HepG2 (cell line): ENCODE data around the gene MBD3. TPM values are rescaled to one million over a fixed set of nuclear protein-coding genes. Genes with fewer than 3 reads are reported as not detected.

Experiments used
- ATF5 ChIP-seq: sonication (generic); formaldehyde crosslinking; IDR thresholded peaks from 2 replicates; pipeline ENCODE4 v1.4.0; 2020; ENCODE audit warnings: mild to moderate bottlenecking, low read depth, missing genetic modification reagents
- BCLAF1 ChIP-seq: fragments of 450-650 bp; IDR thresholded peaks from 2 replicates; pipeline ENCODE4 v1.6.1; 2017; ENCODE audit warnings: mild to moderate bottlenecking
- CC2D1A ChIP-seq: sonication (generic); formaldehyde crosslinking; IDR thresholded peaks from 2 replicates; pipeline ENCODE4 v1.8.1; 2023; ENCODE audit warnings: mild to moderate bottlenecking, missing genetic modification reagents
- EP300 ChIP-seq, 3 experiments: sonication (generic) in 1 of 3; formaldehyde crosslinking in 1 of 3; IDR thresholded peaks; 2 replicates each; pipeline versions ENCODE4 v1.5.1 to v1.6.1; 2011 to 2020; ENCODE audit warnings: low read depth in 2 of 3, low read length in 2 of 3, borderline replicate concordance in 1 of 3, improper control_type of control experiment in 1 of 3, mild to moderate bottlenecking in 1 of 3, missing genetic modification reagents in 1 of 3, moderate library complexity in 1 of 3
- HOXD1 ChIP-seq: sonication (generic); formaldehyde crosslinking; IDR thresholded peaks from 2 replicates; pipeline ENCODE4 v1.5.0; 2020; ENCODE audit warnings: missing genetic modification reagents
- KDM2A ChIP-seq: sonication (generic); formaldehyde crosslinking; IDR thresholded peaks from 2 replicates; pipeline ENCODE4 v1.4.0; 2020; ENCODE audit warnings: low read depth, missing genetic modification reagents, borderline replicate concordance
- KDM5A ChIP-seq: fragments of 200-600 bp; sonication (generic); IDR thresholded peaks from 2 replicates; pipeline ENCODE4 v1.7.0; 2018; ENCODE audit warnings: antibody characterized with exemption, mild to moderate bottlenecking, low read length, borderline replicate concordance
- MYC ChIP-seq: sonication (generic); formaldehyde crosslinking; IDR thresholded peaks from 2 replicates; pipeline ENCODE4 v1.9.0; 2021; ENCODE audit warnings: missing genetic modification reagents, borderline replicate concordance
- SIX1 ChIP-seq: sonication (generic); formaldehyde crosslinking; IDR thresholded peaks from 2 replicates; pipeline ENCODE4 v1.4.0; 2020; ENCODE audit warnings: missing genetic modification reagents, borderline replicate concordance
- SOX13 ChIP-seq, 3 experiments: fragments of 450-650 bp in 1 of 3; sonication (generic) in 1 of 3; formaldehyde crosslinking in 1 of 3; IDR thresholded peaks in 2 of 3; conservative IDR thresholded peaks in 1 of 3; 2 replicates each; pipeline versions ENCODE4 v1.5.0 to v1.6.1; 2016 to 2020; ENCODE audit warnings: antibody characterized with exemption in 1 of 3, mild to moderate bottlenecking in 1 of 3, missing compliant biosample characterization in 1 of 3, missing genetic modification reagents in 1 of 3, moderate library complexity in 1 of 3
- SP140L ChIP-seq: sonication (generic); formaldehyde crosslinking; IDR thresholded peaks from 2 replicates; pipeline ENCODE4 v1.4.0; 2020; ENCODE audit warnings: missing genetic modification reagents, borderline replicate concordance
- TCF7L2 ChIP-seq: IDR thresholded peaks from 2 replicates; pipeline ENCODE4 v1.6.1; 2011; ENCODE audit warnings: mild to moderate bottlenecking, low read depth, low read length, moderate library complexity
- TFDP1 ChIP-seq: IDR thresholded peaks from 2 replicates; pipeline ENCODE4 v1.6.1; 2016; ENCODE audit warnings: missing compliant biosample characterization, missing genetic modification reagents, borderline replicate concordance
- ZFP1 ChIP-seq: IDR thresholded peaks from 2 replicates; pipeline ENCODE4 v1.6.1; 2016
- ZNF326 ChIP-seq: sonication (generic); formaldehyde crosslinking; IDR thresholded peaks from 2 replicates; pipeline ENCODE4 v1.4.0; 2020; ENCODE audit warnings: missing genetic modification reagents, borderline replicate concordance
- ZNF33A ChIP-seq: sonication (generic); formaldehyde crosslinking; IDR thresholded peaks from 2 replicates; pipeline ENCODE4 v1.5.1; 2020; ENCODE audit warnings: missing genetic modification reagents, mild to moderate bottlenecking, moderate library complexity, borderline replicate concordance
- ZNF788 ChIP-seq: sonication (generic); formaldehyde crosslinking; IDR thresholded peaks from 2 replicates; pipeline ENCODE4 v1.5.0; 2020; ENCODE audit warnings: mild to moderate bottlenecking, missing genetic modification reagents, borderline replicate concordance
- ZNF879 ChIP-seq: sonication (generic); formaldehyde crosslinking; IDR thresholded peaks from 2 replicates; pipeline ENCODE4 v1.8.1; 2023; ENCODE audit warnings: missing genetic modification reagents
- polyA plus RNA-seq, 8 experiments: library from polyadenylated mRNA; depleted of rRNA in 3 of 8; stranded (reverse) in 7 of 8; unstranded in 1 of 8; fragments of >200 nt; fragmentation: Illumina TruSeq in 4 of 8; extraction: Trizol in 4 of 8; gene quantifications; 2 replicates each; pipeline versions ENCODE4 v1.2.1 to v1.2.3, GENCODE V29; 2011 to 2016; ENCODE audit warnings: low read depth in 4 of 8, missing spikeins in 1 of 8, mixed read lengths in 1 of 8; ENCODE audit not compliant: insufficient read depth in 1 of 8
- total RNA-seq, 5 experiments: library from RNA; depleted of rRNA; stranded (reverse); fragments of >200 nt; fragmentation: Illumina TruSeq; extraction: Trizol; gene quantifications; 2 replicates each; pipeline ENCODE4 v1.2.3, GENCODE V29; 2016; ENCODE audit warnings: low read depth in 1 of 5
- TF ChIP-seq, protein P1 (sequence below): sonication (generic); formaldehyde crosslinking; IDR thresholded peaks from 2 replicates; pipeline ENCODE4 v1.5.0; 2020; ENCODE audit warnings: missing genetic modification reagents
- TF ChIP-seq, protein P2 (sequence below): sonication (generic); formaldehyde crosslinking; IDR thresholded peaks from 2 replicates; pipeline ENCODE4 v1.9.0; 2021; ENCODE audit warnings: missing genetic modification reagents, borderline replicate concordance

MBD3 gene
- total and polyA plus RNA-seq, 2 of the 13 experiments (the other 11 are each of a cell fraction or from before 2014, with no cell fraction given), result 21.2 to 76.9 TPM

DNA sequence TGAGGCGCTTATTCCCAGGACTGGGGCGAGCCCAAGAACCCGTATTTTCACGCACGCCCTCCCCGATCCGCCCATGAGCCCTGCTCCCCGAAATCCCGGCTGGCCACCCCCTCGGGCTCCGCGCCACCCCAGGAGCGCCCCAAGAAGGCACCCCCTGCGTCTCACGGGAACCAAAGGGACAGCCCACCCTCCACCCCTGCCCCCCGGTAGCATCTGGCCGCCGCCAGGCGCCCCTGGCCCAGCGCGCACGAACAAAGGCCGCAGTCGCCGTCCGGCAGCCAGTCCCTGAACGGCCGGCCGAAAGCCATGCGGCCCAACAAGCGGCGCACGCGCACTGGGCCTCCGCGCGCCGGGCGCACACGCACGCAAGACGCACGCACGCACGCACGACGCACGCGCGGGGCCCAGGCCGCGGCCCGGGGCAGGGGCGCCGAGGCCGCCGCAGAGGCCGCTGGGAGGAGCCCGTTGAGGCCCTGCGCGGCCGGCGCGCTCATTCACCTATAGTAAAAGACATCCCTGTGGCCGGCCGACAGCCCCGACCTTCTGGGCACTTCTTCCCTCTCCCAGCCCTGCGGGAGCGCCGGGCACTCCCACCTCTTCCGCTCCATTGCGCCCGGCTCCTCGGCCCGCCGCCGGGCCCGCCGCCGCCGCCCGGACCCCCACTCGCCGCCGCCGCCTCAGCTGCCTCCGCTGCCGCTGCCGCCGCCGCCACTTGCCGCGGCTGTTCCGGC, 476 bp downstream of the MBD3 start (continued):
- TF ChIP-seq TFDP1 (CRISPR knock-in tag) (peak; percentile 87), BCLAF1 (no peak), MYC (CRISPR knock-in tag) (peak; percentile 98), SP140L (CRISPR knock-in tag) (no peak), SOX13 (IDR thresholded peaks at IDR 0.05) (no peak), SOX13 (CRISPR knock-in tag; conservative IDR thresholded peaks at IDR 0.05 in 1 of 2, IDR thresholded peaks at IDR 0.05 in 1 of 2) (no peak), ZFP1 (CRISPR knock-in tag) (no peak), TCF7L2 (no peak), ZNF788 (CRISPR knock-in tag) (peak; percentile 68; the same call in 1 of the 2 replicates), ZNF326 (no peak), ATF5 (CRISPR knock-in tag) (0 out of 2 replicates have a peak, but pooled peaks have one; percentile 49), SIX1 (CRISPR knock-in tag) (no peak), KDM2A (peak; percentile 71), KDM5A (no peak), ZNF879 (CRISPR knock-in tag) (no peak), CC2D1A (CRISPR knock-in tag) (no peak), ZNF33A (CRISPR knock-in tag) (no peak), HOXD1 (no peak), EP300 (IDR thresholded peaks at IDR 0.05; ENCODE audit: low read depth in 2 of 2, low read length in 2 of 2) (0 out of 4 replicates have a peak, but pooled peaks of 1 of the 2 experiments have one; percentile 4), EP300 (CRISPR knock-in tag; IDR thresholded peaks at IDR 0.05; ENCODE audit: borderline replicate concordance) (0 out of 2 replicates have a peak, but pooled peaks have one; percentile 45)
- TF ChIP-seq, protein P1, sequence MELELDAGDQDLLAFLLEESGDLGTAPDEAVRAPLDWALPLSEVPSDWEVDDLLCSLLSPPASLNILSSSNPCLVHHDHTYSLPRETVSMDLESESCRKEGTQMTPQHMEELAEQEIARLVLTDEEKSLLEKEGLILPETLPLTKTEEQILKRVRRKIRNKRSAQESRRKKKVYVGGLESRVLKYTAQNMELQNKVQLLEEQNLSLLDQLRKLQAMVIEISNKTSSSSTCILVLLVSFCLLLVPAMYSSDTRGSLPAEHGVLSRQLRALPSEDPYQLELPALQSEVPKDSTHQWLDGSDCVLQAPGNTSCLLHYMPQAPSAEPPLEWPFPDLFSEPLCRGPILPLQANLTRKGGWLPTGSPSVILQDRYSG (CRISPR knock-in tag), result peak; percentile 72; the same call in 1 of the 2 replicates
- TF ChIP-seq, protein P2, sequence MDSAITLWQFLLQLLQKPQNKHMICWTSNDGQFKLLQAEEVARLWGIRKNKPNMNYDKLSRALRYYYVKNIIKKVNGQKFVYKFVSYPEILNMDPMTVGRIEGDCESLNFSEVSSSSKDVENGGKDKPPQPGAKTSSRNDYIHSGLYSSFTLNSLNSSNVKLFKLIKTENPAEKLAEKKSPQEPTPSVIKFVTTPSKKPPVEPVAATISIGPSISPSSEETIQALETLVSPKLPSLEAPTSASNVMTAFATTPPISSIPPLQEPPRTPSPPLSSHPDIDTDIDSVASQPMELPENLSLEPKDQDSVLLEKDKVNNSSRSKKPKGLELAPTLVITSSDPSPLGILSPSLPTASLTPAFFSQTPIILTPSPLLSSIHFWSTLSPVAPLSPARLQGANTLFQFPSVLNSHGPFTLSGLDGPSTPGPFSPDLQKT (CRISPR knock-in tag), result no peak; the same call in 1 of the 2 replicates
